WTC11 (cell line): ENCODE data around the gene CACTIN.

Source experiments
- ATF3 ChIP-seq: sonication (generic); formaldehyde crosslinking; conservative IDR thresholded peaks from 2 replicates; pipeline ENCODE4 v1.8.1; 2022; ENCODE audit warnings: mild to moderate bottlenecking, missing genetic modification reagents
- CREB1 ChIP-seq: sonication (generic); formaldehyde crosslinking; IDR thresholded peaks from 2 replicates; pipeline ENCODE4 v1.8.0; 2023; ENCODE audit warnings: mild to moderate bottlenecking, missing genetic modification reagents
- E2F4 ChIP-seq: sonication (generic); formaldehyde crosslinking; IDR thresholded peaks from 2 replicates; pipeline ENCODE4 v1.8.1; 2022; ENCODE audit warnings: low read depth, mild to moderate bottlenecking, moderate library complexity, missing genetic modification reagents, borderline replicate concordance
- ELF4 ChIP-seq: sonication (generic); formaldehyde crosslinking; IDR thresholded peaks from 2 replicates; pipeline ENCODE4 v1.8.1; 2022; ENCODE audit warnings: low read depth, mild to moderate bottlenecking, moderate library complexity, missing genetic modification reagents
- JUN ChIP-seq: sonication (generic); formaldehyde crosslinking; IDR thresholded peaks from 2 replicates; pipeline ENCODE4 v1.8.0; 2023; ENCODE audit warnings: mild to moderate bottlenecking, missing genetic modification reagents
- SP1 ChIP-seq: sonication (generic); formaldehyde crosslinking; conservative IDR thresholded peaks from 2 replicates; pipeline ENCODE4 v1.8.1; 2022; ENCODE audit warnings: missing genetic modification reagents
- ZNF281 ChIP-seq: sonication (generic); formaldehyde crosslinking; IDR thresholded peaks from 2 replicates; pipeline ENCODE4 v1.8.0; 2023; ENCODE audit warnings: mild to moderate bottlenecking, missing genetic modification reagents
- TF ChIP-seq, protein P1 (sequence below): fragments of 200-600 bp; IDR thresholded peaks from 2 replicates; pipeline ENCODE4 v1.8.0; 2022; ENCODE audit warnings: antibody characterized with exemption
- TF ChIP-seq, protein P2 (sequence below): sonication (generic); formaldehyde crosslinking; IDR thresholded peaks from 2 replicates; pipeline ENCODE4 v1.8.0; 2022; ENCODE audit warnings: mild to moderate bottlenecking, missing genetic modification reagents
- TF ChIP-seq, protein P3 (sequence below): sonication (generic); formaldehyde crosslinking; IDR thresholded peaks from 2 replicates; pipeline ENCODE4 v1.8.1; 2023; ENCODE audit warnings: mild to moderate bottlenecking, missing genetic modification reagents, moderate library complexity

DNA sequence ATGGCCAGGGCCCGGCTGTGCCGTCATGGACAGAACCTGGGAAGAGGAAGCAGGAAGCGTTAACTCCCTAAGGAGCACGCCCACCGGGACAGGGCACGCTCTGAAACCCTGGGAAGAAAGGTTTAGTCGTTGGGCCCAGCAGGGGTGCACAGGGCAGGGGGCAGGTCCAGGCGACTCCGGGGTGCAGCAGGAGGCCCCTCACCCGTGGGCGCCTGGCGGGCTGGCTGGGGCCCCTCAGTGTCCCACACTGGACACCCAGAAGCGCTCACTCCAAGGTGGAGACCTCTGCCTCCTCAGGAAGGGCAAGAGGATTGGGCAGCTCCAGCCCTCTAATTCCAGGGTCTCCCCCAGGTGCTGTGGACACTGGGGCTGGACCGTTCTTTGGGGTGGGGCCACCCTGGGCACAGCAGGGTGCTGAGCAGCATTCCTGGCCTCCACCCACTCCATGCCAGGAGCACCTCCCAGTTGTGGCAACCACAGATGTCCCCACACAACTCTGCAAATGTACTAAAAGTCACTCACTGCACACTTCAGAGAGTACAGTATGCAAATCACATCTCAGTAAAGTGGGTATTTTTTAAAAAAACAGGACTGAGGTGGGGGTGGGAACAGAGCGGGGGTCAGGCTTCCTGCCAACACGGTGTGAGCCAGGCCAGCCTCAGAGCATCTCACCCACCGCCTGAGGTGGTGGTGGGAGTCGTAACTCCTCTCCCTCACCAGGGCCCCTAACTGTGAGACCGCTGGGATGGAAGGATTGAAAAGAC is 38.5 kb upstream of the CACTIN start:
- TF ChIP-seq JUN (CRISPR knock-in tag) (no peak), SP1 (CRISPR knock-in tag) (no peak), E2F4 (no peak), ATF3 (CRISPR knock-in tag) (no peak), ELF4 (CRISPR knock-in tag) (no peak), CREB1 (CRISPR knock-in tag) (no peak), ZNF281 (CRISPR knock-in tag) (no peak)
- TF ChIP-seq, protein P1, sequence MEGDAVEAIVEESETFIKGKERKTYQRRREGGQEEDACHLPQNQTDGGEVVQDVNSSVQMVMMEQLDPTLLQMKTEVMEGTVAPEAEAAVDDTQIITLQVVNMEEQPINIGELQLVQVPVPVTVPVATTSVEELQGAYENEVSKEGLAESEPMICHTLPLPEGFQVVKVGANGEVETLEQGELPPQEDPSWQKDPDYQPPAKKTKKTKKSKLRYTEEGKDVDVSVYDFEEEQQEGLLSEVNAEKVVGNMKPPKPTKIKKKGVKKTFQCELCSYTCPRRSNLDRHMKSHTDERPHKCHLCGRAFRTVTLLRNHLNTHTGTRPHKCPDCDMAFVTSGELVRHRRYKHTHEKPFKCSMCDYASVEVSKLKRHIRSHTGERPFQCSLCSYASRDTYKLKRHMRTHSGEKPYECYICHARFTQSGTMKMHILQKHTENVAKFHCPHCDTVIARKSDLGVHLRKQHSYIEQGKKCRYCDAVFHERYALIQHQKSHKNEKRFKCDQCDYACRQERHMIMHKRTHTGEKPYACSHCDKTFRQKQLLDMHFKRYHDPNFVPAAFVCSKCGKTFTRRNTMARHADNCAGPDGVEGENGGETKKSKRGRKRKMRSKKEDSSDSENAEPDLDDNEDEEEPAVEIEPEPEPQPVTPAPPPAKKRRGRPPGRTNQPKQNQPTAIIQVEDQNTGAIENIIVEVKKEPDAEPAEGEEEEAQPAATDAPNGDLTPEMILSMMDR, result no peak
- TF ChIP-seq, protein P2, sequence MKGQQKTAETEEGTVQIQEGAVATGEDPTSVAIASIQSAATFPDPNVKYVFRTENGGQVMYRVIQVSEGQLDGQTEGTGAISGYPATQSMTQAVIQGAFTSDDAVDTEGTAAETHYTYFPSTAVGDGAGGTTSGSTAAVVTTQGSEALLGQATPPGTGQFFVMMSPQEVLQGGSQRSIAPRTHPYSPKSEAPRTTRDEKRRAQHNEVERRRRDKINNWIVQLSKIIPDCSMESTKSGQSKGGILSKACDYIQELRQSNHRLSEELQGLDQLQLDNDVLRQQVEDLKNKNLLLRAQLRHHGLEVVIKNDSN, result no peak
- TF ChIP-seq, protein P3, sequence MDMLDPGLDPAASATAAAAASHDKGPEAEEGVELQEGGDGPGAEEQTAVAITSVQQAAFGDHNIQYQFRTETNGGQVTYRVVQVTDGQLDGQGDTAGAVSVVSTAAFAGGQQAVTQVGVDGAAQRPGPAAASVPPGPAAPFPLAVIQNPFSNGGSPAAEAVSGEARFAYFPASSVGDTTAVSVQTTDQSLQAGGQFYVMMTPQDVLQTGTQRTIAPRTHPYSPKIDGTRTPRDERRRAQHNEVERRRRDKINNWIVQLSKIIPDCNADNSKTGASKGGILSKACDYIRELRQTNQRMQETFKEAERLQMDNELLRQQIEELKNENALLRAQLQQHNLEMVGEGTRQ (CRISPR knock-in tag), result no peak
